ENCODE results near the gene SLC7A6.

- TF ChIP-seq CTCF (IDR thresholded peaks at IDR 0.05) (no peak), POLR2A (IDR thresholded peaks at IDR 0.05) (no peak)
Measured at GRCh38 chr16:68287276-68288251, 23.2 kb downstream of the SLC7A6 start.

Measured in uterus (tissue), 2 donors.